Inflammatory macrophage (primary cell): ENCODE results near the gene SNRNP48.

Experiments used
- DNase-seq, 2 donors: peaks; one replicate each; pipeline ENCODE4 v3.0.0-alpha.2; 2020 to 2022
- total RNA-seq, 18 experiments: gene quantifications; one replicate each; lab custom pipeline; 2026; ENCODE audit warnings: mixed read lengths in 6 of 18, inconsistent platforms in 2 of 18; lab: John Stamatoyannopoulos, UW

SNRNP48 gene
- total RNA-seq: 5.7 to 39.6 (median 22.1) reads per million in 18 experiments

- peak; percentile 95 to 97 for DNase-seq
Measured at GRCh38 chr6:7589949-7590917, at the start of gene SNRNP48. TSS of gene SNRNP48 (plus strand) at chr6:7590198. CDS start at chr6:7590258, 60 bp downstream.

GRCh38 chr6:7540595-7540994, 49.4 kb upstream of the SNRNP48 start:
- no peak for DNase-seq

GRCh38 chr6:7541175-7542064, 48.6 kb upstream of the SNRNP48 start, which contains the start of gene DSP:
TSS of gene DSP (plus strand) at chr6:7541671. CDS start at chr6:7541916, 245 bp downstream.
- peak in 1 of 2 donors; percentile 6 for DNase-seq

GRCh38 chr6:7542065-7542873, 47.7 kb upstream of the SNRNP48 start:
- peak in 1 of 2 donors; percentile 3 for DNase-seq

GRCh38 chr6:7542874-7543624, 46.9 kb upstream of the SNRNP48 start:
- DNase-seq: peak in 1 of 2 donors; percentile 47

- no peak for DNase-seq
Measured at GRCh38 chr6:7543789-7544424, 46.1 kb upstream of the SNRNP48 start.

GRCh38 chr6:7544597-7544996, 45.4 kb upstream of the SNRNP48 start:
- DNase-seq: no peak

- DNase-seq: no peak
Measured at GRCh38 chr6:7545316-7546019, 44.5 kb upstream of the SNRNP48 start.

GRCh38 chr6:7546020-7546369, 44.0 kb upstream of the SNRNP48 start:
- no peak for DNase-seq

- DNase-seq: no peak
Measured at GRCh38 chr6:7546383-7546782, 43.6 kb upstream of the SNRNP48 start.

GRCh38 chr6:7546896-7547295, 43.1 kb upstream of the SNRNP48 start:
- DNase-seq: no peak

- DNase-seq: no peak
Measured at GRCh38 chr6:7547315-7547714, 42.7 kb upstream of the SNRNP48 start.

- DNase-seq: no peak
Measured at GRCh38 chr6:7550433-7550801, 39.6 kb upstream of the SNRNP48 start.

GRCh38 chr6:7554533-7555275, 35.3 kb upstream of the SNRNP48 start:
- no peak for DNase-seq

- no peak for DNase-seq
Measured at GRCh38 chr6:7555671-7556070, 34.3 kb upstream of the SNRNP48 start.

- no peak for DNase-seq
Measured at GRCh38 chr6:7556394-7557106, 33.4 kb upstream of the SNRNP48 start.

GRCh38 chr6:7557652-7558051, 32.3 kb upstream of the SNRNP48 start:
- DNase-seq: no peak

GRCh38 chr6:7558781-7559180, 31.2 kb upstream of the SNRNP48 start:
- DNase-seq: no peak

- DNase-seq: no peak
Measured at GRCh38 chr6:7559196-7559595, 30.8 kb upstream of the SNRNP48 start.
